ENCODE measurements around the gene ANKRD1. TPM values are rescaled to one million over a fixed set of nuclear protein-coding genes. Genes with fewer than 3 reads are reported as not detected.

The ANKRD1 gene
- total RNA-seq, 2 donors from 2014 or later, result 0.52 to 4.3 TPM

DNA sequence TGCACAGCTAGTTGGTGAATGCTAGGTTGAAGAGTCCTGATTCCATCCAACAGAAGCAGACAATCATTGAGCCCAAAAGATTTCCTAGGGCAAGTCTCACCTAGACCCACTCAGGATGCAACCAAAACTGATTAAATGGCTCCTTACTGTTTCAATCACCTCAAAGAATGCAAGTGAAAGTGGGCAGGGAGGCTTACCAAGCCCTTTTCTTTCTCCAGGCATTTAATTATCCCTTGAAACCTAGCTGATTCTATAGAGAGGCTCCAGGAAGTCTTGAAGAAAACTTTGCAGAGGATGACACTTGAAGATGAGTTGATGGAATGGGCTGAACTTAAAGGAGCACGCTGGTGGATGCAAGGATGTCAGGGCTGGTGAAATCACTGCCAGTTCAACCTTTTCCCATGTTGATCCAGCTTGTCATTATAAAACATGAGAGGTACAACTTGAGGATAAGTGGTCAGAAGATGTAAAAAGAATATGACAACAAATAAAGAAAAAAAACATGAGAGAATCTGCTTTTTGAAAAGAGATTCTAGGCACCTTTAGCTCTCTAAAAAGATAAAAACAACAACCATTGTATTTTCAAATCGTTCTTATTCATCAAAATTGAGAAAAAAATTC lies 2.3 kb upstream of the ANKRD1 start:
- 39 to 48% methylated on average over 2 of the region's 2 CpGs for WGBS, 2 donors
- ATAC-seq (no peak), DNase-seq (no peak)

DNA sequence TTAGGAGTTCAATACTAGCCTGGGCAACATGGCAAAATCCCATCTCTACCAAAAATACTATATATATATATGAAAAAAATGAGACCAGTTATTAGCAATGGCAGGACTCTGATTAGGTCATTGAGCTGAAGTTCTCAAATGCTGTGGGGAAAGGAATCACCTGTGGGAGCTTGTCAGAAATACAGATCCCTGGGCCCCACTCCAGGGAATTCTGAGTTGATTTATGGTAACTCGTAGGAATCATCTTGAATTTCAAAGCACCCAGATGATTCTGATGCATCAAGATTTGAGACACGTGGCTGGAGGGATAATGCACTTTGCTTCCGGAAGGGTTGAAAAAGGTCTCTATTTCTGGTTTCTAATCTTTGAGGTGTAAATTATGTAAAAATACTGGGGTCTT lies 1.0 kb upstream of the ANKRD1 start:
- Histone ChIP-seq H3K36me3 (replicated peaks in 1 of 2; ENCODE audit: insufficient read depth in 1 of 2, low read depth in 2 of 2) (no peaks in the 10 kb centered on the region), H3K27me3 (no peaks in the 10 kb centered on the region), H3K4me1 (no peaks in the 10 kb centered on the region), H3K9me3 (no peaks in the 10 kb centered on the region), H3K4me3 (no peak overlapping the region), H3K27ac (no peak overlapping the region)
- no peak for ATAC-seq
- WGBS, 2 donors, result 75 to 76% methylated on average over 3 of the region's 3 CpGs
- intact Hi-C loops (cut with DNase I), result no loop called here
- TF ChIP-seq POLR2A (IDR thresholded peaks at IDR 0.05), result no peak
- TF ChIP-seq CTCF (IDR thresholded peaks at IDR 0.05), result no peak
- DNase-seq, result no peak

More for the DNA sequence above, 2.3 kb upstream of the ANKRD1 start:
- Histone ChIP-seq H3K36me3 (replicated peaks in 1 of 2; ENCODE audit: insufficient read depth in 1 of 2, low read depth in 2 of 2) (no peaks in the 10 kb centered on the region), H3K27ac (no peak overlapping the region), H3K9me3 (no peaks in the 10 kb centered on the region), H3K4me3 (no peak overlapping the region), H3K27me3 (no peaks in the 10 kb centered on the region), H3K4me1 (no peaks in the 10 kb centered on the region)
- TF ChIP-seq CTCF (IDR thresholded peaks at IDR 0.05) (no peak), POLR2A (IDR thresholded peaks at IDR 0.05) (no peak)
- intact Hi-C loops (cut with DNase I), result no loop called here

DNA sequence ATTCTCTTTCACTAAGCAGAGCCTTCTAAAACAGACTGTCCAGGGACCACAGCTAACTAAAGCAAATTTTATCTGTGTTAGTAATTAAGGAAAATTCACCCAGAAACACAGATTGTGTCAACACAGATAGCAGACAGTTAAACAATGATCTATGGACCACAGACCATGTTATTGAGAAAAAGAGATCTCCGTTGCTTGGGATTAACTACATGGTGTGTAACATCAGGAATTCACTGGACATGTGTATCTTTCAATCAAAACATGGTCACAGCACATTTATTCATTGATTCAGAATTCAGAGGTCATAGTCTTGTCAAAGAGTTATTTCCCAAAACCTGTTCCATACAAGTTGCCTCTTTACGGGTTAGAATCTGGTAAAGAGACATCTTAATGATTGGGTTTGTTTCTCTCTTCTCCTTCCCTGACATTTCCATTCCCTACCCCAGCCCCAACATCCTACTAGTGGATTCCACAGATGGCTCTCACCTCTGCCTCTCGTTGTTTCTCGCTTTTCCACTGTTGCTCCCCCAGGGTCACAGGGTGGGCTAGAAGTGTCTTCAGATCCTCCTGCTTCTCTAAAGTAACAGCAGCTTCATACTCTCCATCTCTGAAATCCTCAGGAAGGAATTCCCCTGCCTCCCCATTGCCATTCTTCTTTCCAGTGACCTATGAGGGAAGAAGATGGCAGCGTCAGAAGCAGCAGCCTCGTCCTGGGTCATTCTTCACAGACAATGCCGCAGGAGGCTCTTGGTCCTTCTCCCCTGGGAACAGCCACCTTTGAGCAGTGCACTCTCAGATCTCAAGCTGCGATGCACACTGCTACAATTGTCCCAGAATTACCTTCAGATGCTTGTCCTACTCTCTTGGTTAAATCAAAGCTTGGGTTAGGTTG lies 958 bp downstream of the ANKRD1 start:
- intact Hi-C loops (cut with DNase I), result loop anchor here (10.0 kb wide), 1 partner anchor 325 kb away; no protein-coding TSS in a partner anchor
- Histone ChIP-seq H3K27ac (no peak overlapping the region), H3K27me3 (no peaks in the 10 kb centered on the region), H3K4me3 (no peak overlapping the region), H3K9me3 (no peaks in the 10 kb centered on the region), H3K36me3 (replicated peaks in 1 of 2; ENCODE audit: insufficient read depth in 1 of 2, low read depth in 2 of 2) (no peaks in the 10 kb centered on the region), H3K4me1 (no peaks in the 10 kb centered on the region)
- DNase-seq (no peak), ATAC-seq (no peak)
- TF ChIP-seq POLR2A (IDR thresholded peaks at IDR 0.05) (no peak), CTCF (IDR thresholded peaks at IDR 0.05) (no peak)
- 65 to 73% methylated on average over 8 of the region's 8 CpGs for WGBS, 2 donors

GRCh38 chr10:90917968-90918318 lies 2.9 kb downstream of the ANKRD1 start:
- intact Hi-C loops (cut with DNase I), result loop anchor here (10.0 kb wide), 1 partner anchor 327 kb away; no protein-coding TSS in a partner anchor
- H3K27me3 ChIP-seq, result no peaks in the 10 kb centered on the region
- DNase-seq (no peak), ATAC-seq (no peak)
- no peak overlapping the region for H3K4me3 ChIP-seq
- TF ChIP-seq CTCF (IDR thresholded peaks at IDR 0.05) (no peak), POLR2A (IDR thresholded peaks at IDR 0.05) (no peak)
- 88 to 91% methylated on average over 3 of the region's 3 CpGs for WGBS, 2 donors
- no peaks in the 10 kb centered on the region for H3K9me3 ChIP-seq
- no peaks in the 10 kb centered on the region for H3K4me1 ChIP-seq
- H3K27ac ChIP-seq, result no peak overlapping the region
- H3K36me3 ChIP-seq (replicated peaks in 1 of 2; ENCODE audit: insufficient read depth in 1 of 2, low read depth in 2 of 2), result no peaks in the 10 kb centered on the region
